GDM1 (cell line): ENCODE results near the gene MAPKBP1.

Experiments used
- DNase-seq: peaks from one replicate; lab custom pipeline; 2025; lab: John Stamatoyannopoulos, UW

The MAPKBP1 gene

DNA sequence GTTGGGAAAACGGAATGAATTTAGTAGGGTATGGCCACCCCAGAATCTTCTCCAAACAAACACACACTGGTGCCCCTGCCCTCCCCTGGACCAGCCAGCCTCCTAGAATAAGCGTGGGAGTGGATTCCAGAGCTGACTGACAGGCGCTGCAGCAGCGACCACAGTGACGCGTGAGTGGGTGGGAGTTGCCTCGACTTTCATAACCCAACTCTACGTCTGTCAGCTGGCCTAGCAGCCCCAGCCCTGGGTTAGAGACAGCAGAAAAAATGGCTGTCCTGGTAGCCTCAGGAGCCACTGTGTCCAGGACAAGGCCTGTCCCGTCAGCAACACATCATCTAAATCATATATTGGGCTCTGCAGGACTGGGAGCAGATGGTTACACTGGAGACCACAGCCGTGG lies 74.3 kb downstream of the MAPKBP1 start:
- no peak for DNase-seq

DNA sequence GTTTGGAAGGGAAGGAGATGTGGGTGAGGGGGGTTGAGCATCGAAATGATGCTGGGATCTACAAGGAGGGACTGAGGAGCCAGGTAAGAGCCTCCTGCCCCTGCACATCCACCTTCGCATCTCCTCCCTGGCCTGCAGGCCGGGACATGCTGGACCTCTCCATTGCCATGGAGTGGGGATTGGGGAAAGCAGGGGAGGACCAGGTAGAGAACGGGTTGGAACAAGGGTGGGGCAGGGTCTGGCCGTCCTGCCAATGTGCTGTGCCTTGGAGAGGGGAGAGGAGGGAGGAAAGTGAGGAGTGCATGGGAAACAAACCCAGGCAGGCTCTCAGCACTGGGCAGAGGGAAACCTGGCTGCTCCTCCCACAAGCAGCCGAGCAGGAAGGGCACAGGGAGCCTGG lies 74.9 kb downstream of the MAPKBP1 start:
- no peak for DNase-seq

DNA sequence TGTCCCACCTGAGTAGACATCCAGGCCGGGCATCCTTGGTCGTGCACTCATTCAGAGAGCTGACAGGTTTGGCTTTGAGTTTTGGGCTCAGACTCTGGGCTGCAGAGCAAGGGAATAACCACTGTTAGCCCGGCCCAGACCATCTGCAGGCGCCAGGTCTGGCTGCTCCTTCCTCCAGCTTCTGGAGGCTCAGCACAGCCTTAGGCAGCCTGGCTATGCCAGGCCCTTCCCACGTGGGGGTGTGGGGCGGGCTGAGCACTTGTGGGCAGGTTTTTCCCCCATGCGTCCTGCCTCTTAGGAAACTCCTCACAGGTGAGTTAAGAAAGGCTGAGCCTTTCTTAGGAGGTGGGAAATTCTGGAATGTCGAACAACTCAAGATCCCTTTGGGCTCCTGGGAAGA lies 75.6 kb downstream of the MAPKBP1 start:
- no peak for DNase-seq

DNA sequence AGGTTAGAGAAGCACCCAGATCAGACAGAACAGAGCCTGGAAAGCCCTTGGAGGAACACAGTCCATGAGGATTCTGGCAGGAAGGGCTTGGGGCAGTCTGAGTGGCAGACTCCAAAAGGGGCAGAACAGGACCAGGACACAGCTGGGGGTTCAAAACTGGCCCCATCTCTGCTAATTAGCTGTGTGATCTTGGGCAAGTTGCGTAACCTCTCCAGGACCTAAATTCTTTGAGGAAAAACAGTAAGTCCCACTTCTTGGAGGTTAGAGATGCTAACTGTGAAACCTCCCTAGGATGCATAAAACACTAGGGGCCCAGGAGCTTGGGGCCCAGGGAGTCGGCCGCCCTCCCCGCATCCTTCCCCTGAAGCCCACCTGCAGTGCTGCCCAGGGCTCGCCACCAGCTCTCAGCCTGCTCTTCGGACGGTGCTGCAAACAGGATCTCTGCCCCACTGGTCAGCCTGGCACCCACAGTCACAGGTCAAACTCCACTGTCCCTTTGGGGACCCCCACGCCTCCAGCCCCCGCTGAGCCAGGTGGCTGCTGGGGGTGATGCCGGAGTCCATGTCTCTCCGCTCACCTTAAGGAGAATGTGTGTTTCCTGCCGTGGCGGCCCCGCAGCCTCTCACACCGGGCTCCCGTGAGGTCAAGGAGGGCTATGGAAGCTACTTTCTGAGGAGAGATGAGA lies 76.3 kb downstream of the MAPKBP1 start:
- no peak for DNase-seq

DNA sequence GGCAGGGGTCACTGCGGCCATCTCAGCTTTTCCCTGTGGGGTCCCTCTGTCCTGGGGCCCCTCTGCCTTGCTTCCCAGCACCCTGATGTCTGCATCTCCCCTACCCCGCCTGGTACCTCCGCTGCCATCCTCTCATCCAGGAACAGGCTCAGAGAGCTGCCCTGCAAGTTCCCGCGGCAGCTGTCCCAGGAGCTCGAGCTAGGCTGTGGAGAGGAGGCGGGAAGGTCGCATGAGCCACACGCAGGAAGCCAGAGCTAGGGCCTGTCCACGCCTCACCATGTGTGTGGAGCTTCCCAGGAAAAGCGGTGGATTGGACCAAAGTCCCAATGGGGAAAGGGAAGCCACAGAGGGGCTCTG lies 76.9 kb downstream of the MAPKBP1 start:
- no peak for DNase-seq

DNA sequence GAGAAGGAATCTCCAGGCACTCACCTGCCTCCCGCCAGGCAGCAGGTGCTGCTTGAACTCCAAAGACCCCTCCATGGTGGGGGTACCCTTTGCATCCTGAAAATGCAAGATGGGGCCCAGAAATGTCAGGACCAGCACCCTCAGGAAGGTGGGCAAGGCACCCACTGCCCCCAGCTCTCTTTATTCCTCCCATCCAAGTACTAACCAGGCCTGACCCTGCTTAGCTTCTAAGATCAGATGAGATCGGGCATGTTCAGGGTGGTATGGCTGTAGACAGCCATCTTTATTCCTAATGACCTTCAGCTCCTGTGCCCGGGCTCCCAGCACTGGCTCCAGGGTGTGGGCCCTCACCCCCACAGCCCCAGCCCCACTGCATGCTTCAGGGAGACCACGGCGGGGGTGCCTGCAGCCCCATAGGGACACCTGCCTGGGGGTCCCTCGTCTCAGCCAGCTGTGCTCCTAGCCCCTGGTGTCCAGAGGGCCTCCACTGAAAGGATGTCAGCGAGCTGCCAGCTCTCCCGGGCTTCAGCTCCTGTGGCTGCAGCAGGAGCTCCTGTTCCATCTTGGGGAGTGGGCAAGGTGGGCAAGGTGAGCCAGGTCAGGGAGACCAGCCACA lies 77.6 kb downstream of the MAPKBP1 start:
- no peak for DNase-seq

DNA sequence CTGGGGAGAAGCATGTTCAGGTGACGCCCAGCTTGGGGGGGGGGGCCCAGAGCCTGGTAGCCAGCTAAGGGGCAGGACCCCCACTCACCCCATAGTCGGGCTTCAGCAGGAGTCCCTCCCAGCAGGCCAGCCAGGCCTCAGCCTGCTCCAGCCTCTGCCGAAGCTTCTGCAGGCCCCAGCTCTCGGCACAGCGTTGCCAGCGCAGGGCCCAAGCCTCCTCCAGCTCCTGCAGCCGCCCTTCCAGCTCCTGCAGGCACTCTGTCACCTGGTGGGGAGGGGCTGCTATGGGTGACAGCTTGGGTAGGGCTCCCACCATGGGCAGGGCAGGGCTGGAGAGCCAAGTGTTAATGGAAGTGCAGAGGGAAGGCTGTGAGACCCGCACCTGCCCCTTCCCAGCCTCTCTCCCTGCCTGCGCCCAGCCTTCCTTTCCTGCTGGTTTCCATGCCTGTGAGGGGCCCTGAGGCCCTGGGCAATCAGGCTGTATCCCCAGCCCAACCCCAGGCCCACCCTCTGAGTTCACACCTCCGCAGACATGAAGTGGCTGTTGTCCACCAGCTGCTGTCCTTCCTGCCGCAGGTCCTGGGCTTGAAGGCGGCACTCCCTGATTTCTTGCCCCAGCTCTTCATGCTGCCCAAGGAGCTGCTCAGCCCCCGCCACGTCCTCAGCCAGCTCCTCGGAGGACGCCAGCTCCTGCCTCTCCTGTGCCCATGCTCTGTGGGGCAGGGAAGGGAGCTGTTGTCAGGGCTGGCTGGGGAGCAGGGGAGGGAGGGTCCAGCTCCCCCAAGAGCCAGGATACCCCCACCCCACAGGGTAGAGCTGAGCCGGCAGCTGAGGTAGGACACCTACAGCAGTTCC lies 78.7 kb downstream of the MAPKBP1 start:
- DNase-seq, result no peak

DNA sequence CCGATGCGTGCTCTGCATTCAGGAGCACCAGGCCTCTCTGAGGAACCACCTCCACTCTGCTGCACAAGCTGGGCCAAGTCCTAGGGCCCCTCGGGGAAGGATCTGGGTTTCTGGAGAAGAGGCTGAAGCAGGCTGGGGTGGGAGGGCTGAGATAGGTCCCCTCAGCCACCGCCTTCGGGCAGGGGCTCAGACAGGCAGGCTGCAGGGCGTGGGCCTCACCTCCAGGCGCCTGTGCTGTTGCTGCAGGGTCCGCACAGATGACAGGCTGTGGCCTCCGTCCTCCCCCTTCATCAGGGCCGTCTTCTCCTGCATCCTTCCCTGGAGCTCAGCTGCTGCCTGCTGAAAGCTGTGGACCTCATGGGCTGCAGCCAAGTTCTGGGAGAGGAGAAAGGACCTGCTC lies 79.5 kb downstream of the MAPKBP1 start:
- DNase-seq, result no peak

DNA sequence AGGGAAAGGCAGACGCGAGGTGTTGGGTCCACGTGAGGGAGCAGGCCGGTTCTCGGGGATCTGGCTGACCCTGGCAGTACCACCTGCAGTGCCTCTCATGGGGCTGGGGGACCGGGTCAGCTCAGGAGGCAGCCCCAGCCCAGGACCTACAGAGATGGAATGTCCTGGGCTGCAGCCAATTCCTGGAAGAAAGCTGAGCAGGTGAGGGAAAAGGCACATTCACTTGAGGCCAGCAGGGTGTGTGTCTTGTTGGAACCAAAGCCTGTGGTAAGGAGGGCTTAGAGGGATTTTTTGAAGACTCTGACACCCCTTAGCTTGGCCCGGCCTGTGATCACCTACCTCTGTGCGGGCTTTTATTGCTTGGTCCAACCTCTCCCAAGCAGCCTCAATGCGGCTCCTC lies 80.2 kb downstream of the MAPKBP1 start:
- DNase-seq, result no peak

DNA sequence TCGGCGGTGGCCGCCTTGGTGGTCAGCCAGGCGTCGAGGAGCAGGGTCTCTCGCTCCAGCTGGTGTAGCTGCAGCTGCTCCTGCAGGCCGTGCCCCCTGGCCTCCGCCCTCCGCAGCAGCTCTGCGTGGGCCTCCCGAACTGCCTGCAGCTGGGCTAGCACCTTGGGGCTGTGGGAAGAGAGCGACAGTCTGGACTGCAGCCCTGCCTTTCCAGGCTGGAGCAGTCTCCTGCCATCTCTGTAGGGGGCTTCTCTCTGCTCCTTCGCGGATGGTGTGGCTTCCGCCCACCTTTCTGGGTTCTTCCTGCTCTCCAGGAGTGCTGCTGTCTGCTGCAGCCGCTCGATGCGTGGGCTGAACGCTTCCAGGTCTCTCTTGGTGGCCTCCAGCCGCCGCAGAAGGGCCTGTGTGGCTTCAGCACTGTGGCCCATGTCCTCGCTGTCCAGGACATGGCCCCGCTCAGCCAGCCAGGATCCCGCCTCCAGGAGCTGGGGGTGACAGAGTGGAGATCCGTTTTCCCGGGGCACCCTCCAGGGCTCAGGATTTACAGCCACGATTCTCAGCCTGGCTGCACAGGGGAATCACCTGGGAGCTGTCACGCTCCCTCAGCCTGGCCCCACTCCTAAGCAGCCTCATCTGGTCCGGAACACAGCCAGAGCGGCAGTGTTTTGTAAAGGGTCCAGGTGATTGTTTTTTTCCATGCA lies 81.1 kb downstream of the MAPKBP1 start:
- no peak for DNase-seq

DNA sequence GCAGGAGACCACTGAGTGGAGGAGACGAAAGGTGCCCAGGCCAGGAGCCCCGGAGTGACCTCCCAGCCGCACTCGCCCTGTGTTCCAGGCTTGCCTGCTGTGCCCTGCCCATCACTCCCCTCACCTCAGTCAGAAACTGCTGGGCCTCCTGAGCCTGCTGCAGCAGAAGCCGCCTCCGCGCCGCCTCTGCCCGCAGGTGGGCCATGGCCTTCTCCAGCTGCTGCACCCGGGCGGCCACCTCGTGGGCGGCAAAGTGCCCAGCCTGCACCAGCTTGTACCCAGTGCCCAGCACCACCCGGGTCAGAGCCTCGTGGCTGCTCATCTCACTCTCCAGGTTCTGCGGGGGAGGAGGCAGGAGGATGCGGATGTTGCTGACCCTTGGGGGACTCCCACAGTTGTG lies 82.0 kb downstream of the MAPKBP1 start:
- DNase-seq, result no peak

DNA sequence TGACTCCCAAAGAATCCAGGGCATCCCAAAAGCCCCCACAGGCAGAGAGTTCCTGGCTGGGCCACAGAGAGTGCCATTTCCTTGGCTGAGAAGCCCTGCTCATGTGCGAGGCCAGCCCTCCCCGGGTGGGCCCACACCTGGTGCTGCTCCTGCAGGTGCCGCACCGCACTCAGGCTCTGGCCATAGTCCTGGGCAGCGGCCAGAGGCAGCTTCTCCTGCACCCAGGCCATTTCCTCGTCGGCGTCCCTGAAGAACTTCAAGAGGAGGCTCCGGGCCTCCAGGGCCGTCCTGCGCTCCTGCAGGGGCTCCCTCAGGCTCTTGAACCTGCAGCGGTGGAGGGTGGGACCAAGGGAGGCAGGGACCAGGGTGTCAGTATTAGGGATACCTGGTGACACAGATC lies 82.4 kb downstream of the MAPKBP1 start:
- no peak for DNase-seq

DNA sequence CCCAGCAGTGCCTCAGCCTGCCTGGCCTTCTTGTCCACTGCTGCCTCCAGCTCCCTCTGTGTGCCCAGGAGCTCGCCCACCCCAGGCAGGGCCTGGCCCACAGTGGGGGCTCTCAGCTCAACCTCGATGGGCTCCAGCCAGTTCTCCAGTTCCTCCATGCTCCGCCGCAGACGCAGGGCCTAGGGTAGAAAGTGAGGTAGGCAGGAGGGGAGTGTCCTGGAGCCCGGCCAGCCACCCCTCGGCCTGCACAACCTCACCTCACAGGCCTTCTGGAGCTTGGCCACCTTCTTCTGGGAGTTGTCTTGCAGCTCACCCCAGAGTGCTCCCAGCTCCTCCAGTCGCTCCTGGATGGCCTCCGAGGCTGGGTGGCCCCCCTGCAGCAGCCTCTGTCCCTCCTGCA lies 83.0 kb downstream of the MAPKBP1 start:
- DNase-seq, result no peak

DNA sequence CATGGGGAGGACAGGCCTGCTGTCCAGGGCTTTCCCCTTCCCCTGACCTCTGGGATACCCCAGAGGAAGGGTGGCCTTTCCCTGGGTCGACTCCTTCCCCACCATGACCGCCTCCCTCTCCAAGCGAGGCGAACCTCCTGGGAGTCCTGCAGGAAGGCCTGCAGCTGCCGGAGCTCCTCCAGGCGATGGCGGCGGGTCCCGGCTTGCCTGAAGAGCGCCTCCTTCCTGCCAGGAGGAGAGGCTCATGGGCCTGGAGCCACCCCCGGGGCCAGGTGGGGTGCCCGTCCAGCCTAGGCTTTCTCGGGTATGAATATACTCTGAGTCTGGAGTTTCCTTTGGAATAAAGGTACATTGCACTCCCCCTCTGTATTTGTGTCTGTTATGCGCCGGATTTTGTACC lies 84.5 kb downstream of the MAPKBP1 start:
- DNase-seq, result no peak

DNA sequence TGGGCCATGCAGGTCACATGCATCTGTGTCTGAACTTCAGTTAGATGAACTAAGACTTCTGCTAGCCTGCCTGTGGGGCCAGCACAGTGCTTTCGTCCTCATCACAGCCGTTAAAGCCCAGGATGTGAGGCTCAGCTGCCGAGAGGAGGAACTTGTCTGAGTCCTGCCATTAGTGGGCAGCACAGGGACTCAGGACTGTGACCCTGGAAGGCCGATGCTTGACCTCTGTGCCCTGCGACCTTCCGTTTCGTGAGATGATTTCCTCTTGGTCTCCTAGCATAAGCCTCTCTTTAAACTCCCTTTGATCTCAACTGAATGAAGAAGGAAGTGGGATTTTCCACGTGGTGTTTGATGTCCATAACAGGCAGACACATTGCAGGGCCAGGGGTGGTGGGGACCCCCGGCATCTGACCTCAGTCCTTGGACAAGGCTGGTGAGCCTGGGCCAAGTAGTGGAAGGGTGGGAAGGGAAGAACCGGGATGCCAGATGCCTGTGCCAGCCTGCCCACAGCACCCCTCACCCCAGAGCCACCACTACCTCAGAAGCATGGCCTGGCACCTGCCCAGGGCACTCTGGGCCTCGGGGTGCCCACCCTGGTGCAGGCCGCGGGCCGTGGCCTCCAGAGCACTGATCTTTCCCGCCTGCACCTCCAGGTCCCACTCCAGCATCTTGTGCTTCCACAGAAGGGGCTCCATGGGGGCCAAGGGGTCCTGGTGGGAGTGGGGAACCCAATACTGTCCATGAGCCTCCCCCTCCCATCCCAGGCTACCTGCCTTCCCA lies 86.0 kb downstream of the MAPKBP1 start:
- no peak for DNase-seq

DNA sequence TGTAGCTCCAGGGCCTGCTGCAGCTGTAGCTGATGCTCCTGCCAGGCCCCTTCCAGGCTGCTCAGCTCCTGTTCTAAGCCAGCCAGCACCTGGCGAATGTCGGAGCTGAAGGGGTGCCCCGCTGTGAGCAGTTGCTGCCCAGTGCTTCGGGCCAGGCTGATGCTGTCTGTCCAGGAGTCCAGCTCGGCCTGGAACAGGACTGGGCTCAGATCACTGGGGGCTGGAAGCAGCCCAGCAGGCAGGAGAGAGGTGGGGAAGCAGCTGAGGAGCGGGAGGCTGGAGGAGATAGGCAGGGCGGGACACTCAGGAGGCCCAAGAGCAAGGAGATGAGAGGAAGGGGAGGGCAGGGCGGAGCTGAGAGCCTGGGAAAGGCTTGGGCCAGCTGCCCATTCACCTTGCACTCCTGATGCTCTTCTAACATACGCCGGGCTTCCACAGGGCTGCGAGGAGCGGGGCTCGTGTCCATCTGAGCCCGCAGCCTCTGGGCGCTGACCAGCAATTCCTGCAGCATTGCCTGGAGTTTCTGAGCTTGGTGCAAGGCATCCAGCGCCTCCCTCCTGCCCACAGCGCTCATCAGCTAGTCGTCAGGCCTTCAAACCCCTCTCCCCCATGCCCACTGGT lies 87.6 kb downstream of the MAPKBP1 start:
- DNase-seq, result no peak

DNA sequence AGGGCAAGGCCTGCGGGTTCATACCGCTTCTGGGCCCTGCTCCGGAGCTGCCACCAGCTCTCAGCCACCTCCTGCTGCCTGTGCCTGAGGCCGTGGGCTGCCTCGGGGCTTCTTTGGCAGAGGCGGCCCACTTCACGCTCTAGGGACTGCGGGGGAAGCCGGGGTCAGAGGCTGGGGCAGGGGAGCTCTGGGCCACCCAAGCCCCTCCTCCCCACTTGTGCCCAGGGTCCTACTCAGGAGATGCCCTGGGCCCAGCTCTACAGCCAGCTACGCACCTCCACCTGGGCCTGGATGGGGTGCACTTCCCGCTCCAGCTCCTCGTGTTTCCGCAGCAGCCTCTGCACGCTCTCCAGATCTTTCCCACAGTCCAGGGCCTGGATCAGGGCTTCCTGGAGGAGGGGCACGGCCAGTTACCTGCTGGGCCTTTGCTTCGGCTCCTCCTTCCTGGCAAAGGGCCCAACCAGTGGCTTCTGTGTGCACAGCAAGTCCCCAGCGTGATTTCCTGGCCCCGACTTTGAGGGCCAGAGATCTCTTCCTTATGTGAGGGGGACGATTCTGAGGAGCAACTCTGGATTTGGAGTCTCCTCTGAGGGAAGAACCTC lies 88.3 kb downstream of the MAPKBP1 start:
- DNase-seq, result no peak

DNA sequence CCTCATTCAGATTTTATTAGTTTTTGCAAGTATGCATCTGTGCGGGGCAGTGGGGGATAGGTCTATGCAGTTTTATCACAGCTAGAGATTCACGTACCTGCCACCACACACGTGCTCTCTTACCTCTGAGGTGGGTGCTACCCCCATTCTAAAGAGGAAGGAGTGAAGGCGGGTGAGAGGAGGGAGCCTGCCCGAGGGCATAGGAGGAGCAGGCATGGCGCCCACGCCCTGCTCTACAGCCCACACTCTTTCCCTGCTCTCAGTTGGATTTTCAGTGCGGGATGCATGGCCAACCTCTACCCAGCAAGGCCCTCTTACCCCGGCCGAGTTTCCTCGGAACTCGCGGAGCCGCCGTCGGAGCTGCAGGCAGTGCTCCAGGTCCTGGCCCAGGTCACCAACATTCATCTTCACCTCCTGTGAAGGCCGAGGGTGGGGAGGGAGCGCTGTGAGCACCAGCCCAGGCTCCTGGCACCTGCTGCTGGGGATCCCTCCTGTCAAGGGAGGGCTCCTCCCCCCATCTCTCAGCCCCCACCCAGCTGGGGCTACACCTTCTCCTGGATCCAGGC lies 91.3 kb downstream of the MAPKBP1 start:
- no peak for DNase-seq

DNA sequence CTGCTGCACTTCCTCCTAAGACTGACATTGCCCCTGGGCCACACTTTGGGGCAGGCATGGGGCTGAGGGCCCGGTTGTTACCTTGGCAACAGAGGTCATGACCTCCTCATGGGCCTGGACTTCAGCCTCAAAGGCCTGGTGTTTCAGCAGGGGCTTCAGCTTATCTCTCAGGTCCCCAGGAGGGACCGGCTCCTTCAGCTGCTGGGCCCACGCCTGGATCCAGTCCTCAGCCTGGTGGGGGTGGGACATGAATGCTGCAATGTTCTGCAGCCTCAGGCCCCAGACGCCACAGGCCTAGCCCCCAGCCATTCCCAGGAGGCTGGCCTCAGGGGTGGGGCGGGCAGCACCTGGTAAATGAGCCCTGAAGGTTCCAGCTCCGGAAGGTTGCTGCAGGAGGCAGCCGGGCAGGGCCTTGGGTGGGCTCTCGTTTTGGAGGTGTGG lies 92.0 kb downstream of the MAPKBP1 start:
- no peak for DNase-seq

DNA sequence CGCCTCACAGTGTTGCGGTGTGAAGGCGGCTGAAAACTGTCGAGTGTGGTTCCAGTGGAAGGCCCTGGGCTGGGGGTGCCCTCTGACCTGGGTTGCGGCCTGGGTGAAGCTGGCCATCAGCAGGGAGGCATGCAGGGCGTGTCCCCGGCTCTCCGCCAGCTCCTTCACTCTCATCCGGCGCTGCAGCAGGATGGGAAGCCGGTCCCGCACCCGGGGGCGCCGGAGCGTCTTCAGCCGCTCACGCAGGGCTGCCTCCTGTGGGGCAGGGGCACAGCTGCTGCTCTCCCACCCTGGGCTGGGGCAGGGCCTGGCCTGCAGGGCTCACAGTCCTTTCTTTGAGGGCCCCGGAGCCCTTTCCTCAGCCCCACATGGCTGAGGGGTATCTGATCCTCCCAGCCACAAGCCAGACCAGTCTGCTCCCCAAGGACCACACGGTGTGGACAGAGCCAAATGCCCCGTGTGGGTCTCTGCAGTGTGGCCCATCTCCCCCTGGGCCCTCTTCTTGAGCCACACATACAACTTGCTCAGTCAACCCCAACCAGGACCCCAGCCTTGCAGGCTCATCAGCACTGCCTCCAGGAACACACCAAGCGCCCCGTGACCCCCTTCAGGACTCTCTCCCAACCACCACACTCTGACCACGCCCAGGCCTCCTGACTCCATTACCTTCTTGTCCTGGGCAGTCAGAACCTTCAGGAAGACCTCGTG lies 92.7 kb downstream of the MAPKBP1 start:
- no peak for DNase-seq
